Natural killer cell treated with Interleukin-12 subunit alpha and Interleukin-12 subunit beta and Interleukin-15 and Interleukin-18, amount 100 ng/mL, for 72 hours (primary cell): ENCODE results near the gene ARHGAP22. TPM values are rescaled to one million over a fixed set of nuclear protein-coding genes. Genes with fewer than 3 reads are reported as not detected.
A peak's percentile ranks its signal among the peaks of the same experiment; 100 is the strongest.

Experiments
- ATAC-seq, 2 donors: fragments of 150-1000 bp; cut with Tn5 transposase in 1 of 2; sonication (Bioruptor Pico), chemical (Tn5 transposase) in 1 of 2; 2 replicates each; pipeline ENCODE4 v1.10.0; 2021
- DNase-seq: peaks from one replicate; pipeline ENCODE4 v3.0.0; 2022; ENCODE audit warnings: low spot score
- H3K27ac Mint-ChIP-seq, 2 donors: 1 replicate in 1 of 2; 2 replicates in 1 of 2; pipeline ENCODE4 v1.8.0; 2022; ENCODE audit warnings: mixed read lengths in 2 of 2, mild to moderate bottlenecking in 1 of 2, moderate library complexity in 1 of 2
- H3K27me3 Mint-ChIP-seq, 2 donors: 1 replicate in 1 of 2; 2 replicates in 1 of 2; pipeline ENCODE4 v1.8.0; 2022; ENCODE audit warnings: mixed read lengths in 2 of 2
- H3K36me3 Mint-ChIP-seq: one replicate; pipeline ENCODE4 v1.8.0; 2022; ENCODE audit warnings: mixed read lengths
- H3K4me1 Mint-ChIP-seq, 2 donors: 1 replicate in 1 of 2; 2 replicates in 1 of 2; pipeline ENCODE4 v1.8.0; 2022; ENCODE audit warnings: low read depth in 2 of 2, mixed read lengths in 2 of 2, mild to moderate bottlenecking in 1 of 2
- H3K4me3 Mint-ChIP-seq: one replicate; pipeline ENCODE4 v1.8.0; 2022; ENCODE audit warnings: mixed read lengths
- H3K9me3 Mint-ChIP-seq: 2 replicates; pipeline ENCODE4 v1.8.0; 2022; ENCODE audit warnings: mixed read lengths
- total RNA-seq, 2 donors: library from RNA; stranded (reverse); gene quantifications; one replicate each; pipeline ENCODE4 v1.2.3, GENCODE V29; 2022

The ARHGAP22 gene
- total RNA-seq, 2 donors from 2014 or later: 0.14 to 1.8 TPM

GRCh38 chr10:48639632-48640031, 34.8 kb upstream of the ARHGAP22 start:
- H3K4me1 Mint-ChIP-seq: peaks cover 25 to 26% of the 10 kb centered on the region in 2 donors
- H3K4me3 Mint-ChIP-seq: no peak overlapping the region
- H3K9me3 Mint-ChIP-seq: peaks cover 3% of the 10 kb centered on the region
- H3K36me3 Mint-ChIP-seq: peaks cover 32% of the 10 kb centered on the region
- ATAC-seq (no peak), DNase-seq (no peak)
- H3K27ac Mint-ChIP-seq: peak overlapping the region in 1 of 2 donors; percentile 20
- H3K27me3 Mint-ChIP-seq: peaks cover 29 to 47% of the 10 kb centered on the region in 2 donors

- ATAC-seq: no peak
Observed at GRCh38 chr10:48638739-48639527, 34.1 kb upstream of the ARHGAP22 start.

GRCh38 chr10:48638158-48638557, 33.3 kb upstream of the ARHGAP22 start:
- peaks cover 27 to 41% of the 10 kb centered on the region in 2 donors for H3K27me3 Mint-ChIP-seq
- H3K4me3 Mint-ChIP-seq: no peak overlapping the region
- H3K36me3 Mint-ChIP-seq: peaks cover 32% of the 10 kb centered on the region
- H3K27ac Mint-ChIP-seq: no peak overlapping the region
- H3K9me3 Mint-ChIP-seq: peaks cover 3% of the 10 kb centered on the region
- ATAC-seq: no peak
- no peak for DNase-seq
- peaks cover 40% of the 10 kb centered on the region in 2 donors for H3K4me1 Mint-ChIP-seq

More at GRCh38 chr10:48638739-48639527, 34.1 kb upstream of the ARHGAP22 start:
- peaks cover 3% of the 10 kb centered on the region for H3K9me3 Mint-ChIP-seq
- DNase-seq: no peak
- H3K4me1 Mint-ChIP-seq: peaks cover 32 to 33% of the 10 kb centered on the region in 2 donors
- peaks cover 27 to 41% of the 10 kb centered on the region in 2 donors for H3K27me3 Mint-ChIP-seq
- peak overlapping the region in 1 of 2 donors; percentile 20 for H3K27ac Mint-ChIP-seq
- no peak overlapping the region for H3K4me3 Mint-ChIP-seq
- H3K36me3 Mint-ChIP-seq: peaks cover 32% of the 10 kb centered on the region

- no peak for DNase-seq
- Mint-ChIP-seq H3K27ac (peak overlapping the region; percentile 11 to 40), H3K4me1 (peaks cover 50 to 51% of the 10 kb centered on the region in 2 donors), H3K36me3 (peaks cover 34% of the 10 kb centered on the region), H3K27me3 (peaks cover 28 to 50% of the 10 kb centered on the region in 2 donors), H3K4me3 (no peak overlapping the region), H3K9me3 (peaks cover 3% of the 10 kb centered on the region)
- ATAC-seq: no peak
Observed at GRCh38 chr10:48636901-48637300, 32.0 kb upstream of the ARHGAP22 start.

- ATAC-seq (no peak), DNase-seq (no peak)
- H3K4me3 Mint-ChIP-seq: no peak overlapping the region
- H3K9me3 Mint-ChIP-seq: peaks cover 3% of the 10 kb centered on the region
- H3K27ac Mint-ChIP-seq: peak overlapping the region; percentile 11 to 40
- H3K4me1 Mint-ChIP-seq: peaks cover 53 to 54% of the 10 kb centered on the region in 2 donors
- H3K27me3 Mint-ChIP-seq: peaks cover 26 to 56% of the 10 kb centered on the region in 2 donors
- H3K36me3 Mint-ChIP-seq: peaks cover 28% of the 10 kb centered on the region
Observed at GRCh38 chr10:48636231-48636630, 31.4 kb upstream of the ARHGAP22 start.

- peaks cover 26 to 53% of the 10 kb centered on the region in 2 donors for H3K27me3 Mint-ChIP-seq
- H3K4me3 Mint-ChIP-seq: peak overlapping the region; percentile 51
- peaks cover 22% of the 10 kb centered on the region for H3K36me3 Mint-ChIP-seq
- H3K27ac Mint-ChIP-seq: peak overlapping the region; percentile 67 to 89
- DNase-seq: no peak
- no peak for ATAC-seq
- H3K4me1 Mint-ChIP-seq: peaks cover 53 to 54% of the 10 kb centered on the region in 2 donors
- peaks cover 3% of the 10 kb centered on the region for H3K9me3 Mint-ChIP-seq
Observed at GRCh38 chr10:48634984-48635557, 30.2 kb upstream of the ARHGAP22 start.

- H3K36me3 Mint-ChIP-seq: peaks cover 16% of the 10 kb centered on the region
- H3K4me3 Mint-ChIP-seq: peak overlapping the region; percentile 51
- H3K27me3 Mint-ChIP-seq: peaks cover 22 to 50% of the 10 kb centered on the region in 2 donors
- peaks cover 48 to 52% of the 10 kb centered on the region in 2 donors for H3K4me1 Mint-ChIP-seq
- H3K27ac Mint-ChIP-seq: peak overlapping the region; percentile 67 to 89
- H3K9me3 Mint-ChIP-seq: peaks cover 3% of the 10 kb centered on the region
- DNase-seq: peak; percentile 85
- ATAC-seq: peak; percentile 96
Observed at GRCh38 chr10:48634198-48634983, 29.5 kb upstream of the ARHGAP22 start.

GRCh38 chr10:48633381-48634197, 28.7 kb upstream of the ARHGAP22 start:
- DNase-seq (no peak), ATAC-seq (no peak)
- peaks cover 43 to 49% of the 10 kb centered on the region in 2 donors for H3K4me1 Mint-ChIP-seq
- H3K27me3 Mint-ChIP-seq: peaks cover 14 to 45% of the 10 kb centered on the region in 2 donors
- H3K4me3 Mint-ChIP-seq: peak overlapping the region; percentile 51
- H3K27ac Mint-ChIP-seq: peak overlapping the region; percentile 67 to 89
- H3K36me3 Mint-ChIP-seq: peaks cover 11% of the 10 kb centered on the region
- peaks cover 3% of the 10 kb centered on the region for H3K9me3 Mint-ChIP-seq

- ATAC-seq: no peak
- Mint-ChIP-seq H3K27me3 (peaks cover 8 to 31% of the 10 kb centered on the region in 2 donors), H3K9me3 (no peaks in the 10 kb centered on the region), H3K4me3 (no peak overlapping the region), H3K4me1 (peaks cover 39 to 49% of the 10 kb centered on the region in 2 donors), H3K27ac (peak overlapping the region in 1 of 2 donors; percentile 50), H3K36me3 (peaks cover 9% of the 10 kb centered on the region)
- DNase-seq: no peak
Observed at GRCh38 chr10:48632166-48632565, 27.3 kb upstream of the ARHGAP22 start.

- peaks cover 21 to 22% of the 10 kb centered on the region in 2 donors for H3K27me3 Mint-ChIP-seq
- H3K36me3 Mint-ChIP-seq: peaks cover 4% of the 10 kb centered on the region
- DNase-seq: no peak
- H3K4me1 Mint-ChIP-seq: peaks cover 13 to 14% of the 10 kb centered on the region in 2 donors
- H3K4me3 Mint-ChIP-seq: no peak overlapping the region
- peak; percentile 36 to 42 for ATAC-seq
- no peaks in the 10 kb centered on the region for H3K9me3 Mint-ChIP-seq
- peak overlapping the region in 1 of 2 donors; percentile 64 for H3K27ac Mint-ChIP-seq
Observed at GRCh38 chr10:48627984-48628609, 23.2 kb upstream of the ARHGAP22 start.

GRCh38 chr10:48626986-48627731, 22.3 kb upstream of the ARHGAP22 start:
- peaks cover 17 to 21% of the 10 kb centered on the region in 2 donors for H3K27me3 Mint-ChIP-seq
- H3K4me3 Mint-ChIP-seq: no peak overlapping the region
- no peaks in the 10 kb centered on the region for H3K36me3 Mint-ChIP-seq
- H3K27ac Mint-ChIP-seq: peak overlapping the region in 1 of 2 donors; percentile 64
- ATAC-seq: no peak
- no peaks in the 10 kb centered on the region for H3K9me3 Mint-ChIP-seq
- DNase-seq: no peak
- peaks cover 5% of the 10 kb centered on the region in 2 donors for H3K4me1 Mint-ChIP-seq

GRCh38 chr10:48626447-48626846, 21.6 kb upstream of the ARHGAP22 start:
- Mint-ChIP-seq H3K27ac (peak overlapping the region in 1 of 2 donors; percentile 60), H3K27me3 (peaks cover 16 to 22% of the 10 kb centered on the region in 2 donors), H3K36me3 (no peaks in the 10 kb centered on the region), H3K9me3 (no peaks in the 10 kb centered on the region), H3K4me1 (peaks cover under 1% of the 10 kb centered on the region in 2 donors), H3K4me3 (no peak overlapping the region)
- DNase-seq (no peak), ATAC-seq (no peak)
